Gastrocnemius medialis (tissue), 4 donors: Measurements from ENCODE around the gene SYT6. TPM values are rescaled to one million over a fixed set of nuclear protein-coding genes. Genes with fewer than 3 reads are reported as not detected.

Source experiments
- ATAC-seq, 2 donors: fragments of 150-250 bp; one replicate each; pipeline ENCODE4 v1.9.1; 2016
- DNase-seq, 2 donors: peaks; one replicate each; pipeline ENCODE4 v3.0.0-alpha.2; 2019
- H3K27ac ChIP-seq, 4 donors: fragments of 200-600 bp; sonication (generic); 1 replicate in 1 of 4; 2 replicates in 3 of 4; pipeline ENCODE4 v1.5.1; 2016 to 2018; ENCODE audit warnings: mild to moderate bottlenecking in 2 of 4, moderate library complexity in 1 of 4
- H3K27me3 ChIP-seq, 3 donors: fragments of 200-600 bp; sonication (generic) in 2 of 3; 1 replicate in 1 of 3; 2 replicates in 2 of 3; pipeline versions ENCODE4 v1.5.1 to v1.6.0; 2016 to 2019; ENCODE audit warnings: mild to moderate bottlenecking in 1 of 3, moderate library complexity in 1 of 3
- H3K36me3 ChIP-seq, 2 donors: fragments of 200-600 bp; sonication (generic) in 1 of 2; one replicate each; pipeline ENCODE4 v1.5.1; 2017 to 2018
- H3K4me1 ChIP-seq, 2 donors: fragments of 200-600 bp; sonication (generic) in 1 of 2; one replicate each; pipeline ENCODE4 v1.5.1; 2016 to 2017; ENCODE audit warnings: mild to moderate bottlenecking in 2 of 2
- H3K4me3 ChIP-seq, 4 donors: fragments of 200-600 bp; sonication (generic) in 3 of 4; 1 replicate in 1 of 4; 2 replicates in 3 of 4; pipeline ENCODE4 v1.5.1; 2016 to 2019; ENCODE audit warnings: mild to moderate bottlenecking in 2 of 4
- H3K9me3 ChIP-seq, 3 donors: fragments of 200-600 bp; sonication (generic) in 2 of 3; 1 replicate in 1 of 3; 2 replicates in 2 of 3; pipeline ENCODE4 v1.5.1; 2016 to 2019
- CTCF ChIP-seq, 5 experiments: fragments of 450-650 bp in 3 of 5; fragments of 200-600 bp in 2 of 5; sonication (generic) in 2 of 5; IDR thresholded peaks in 4 of 5; conservative IDR thresholded peaks in 1 of 5; 1 replicate in 4 of 5; 2 replicates in 1 of 5; pipeline ENCODE4 v1.5.1; 2016 to 2019; ENCODE audit warnings: antibody characterized with exemption in 5 of 5, mild to moderate bottlenecking in 3 of 5, moderate library complexity in 3 of 5
- POLR2A ChIP-seq, 2 donors: fragments of 450-650 bp; IDR thresholded peaks; one replicate each; pipeline ENCODE4 v1.6.1; 2017; ENCODE audit warnings: antibody characterized with exemption in 2 of 2, mild to moderate bottlenecking in 2 of 2, moderate library complexity in 2 of 2
- in situ Hi-C, 4 donors: fragments of 200-750 bp; cut with MboI; loops; one replicate each; pipeline versions ENCODE4 v1.15.0 to v1.8.0; 2017; ENCODE audit warnings: low sequenced_read_pairs in 4 of 4
- intact Hi-C: fragments of 100-400 bp; cut with DNase I; formaldehyde crosslinking; loops from one replicate; pipeline ENCODE4 v1.15.1; 2023; ENCODE audit warnings: low total_unique reads
- total RNA-seq, 4 donors: library from RNA; depleted of rRNA; stranded (reverse); fragments of >200 nt; gene quantifications; one replicate each; pipeline versions ENCODE4 v1.1.0 to v1.2.3, GENCODE V29; 2016

The SYT6 gene
- total RNA-seq, 4 donors from 2014 or later = 0.20 TPM; not detected in 3

GRCh38 chr1:114104949-114105348 lies 48.7 kb downstream of the SYT6 start:
- no peak overlapping the region for H3K27ac ChIP-seq
- in situ Hi-C loops (loop anchor here in 1 of 4 donors (10.0 kb wide), 1 partner anchor 170 kb away; no protein-coding TSS in a partner anchor), intact Hi-C loops (no loop called here)
- H3K27me3 ChIP-seq = no peaks in the 10 kb centered on the region
- TF ChIP-seq CTCF (IDR thresholded peaks at IDR 0.05 in 4 of 5, conservative IDR thresholded peaks at IDR 0.05 in 1 of 5) (no peak), POLR2A (IDR thresholded peaks at IDR 0.05) (no peak)
- DNase-seq (no peak), ATAC-seq (no peak)
- H3K36me3 ChIP-seq = no peaks in the 10 kb centered on the region
- H3K9me3 ChIP-seq = no peaks in the 10 kb centered on the region
- no peak overlapping the region for H3K4me3 ChIP-seq
- H3K4me1 ChIP-seq = peaks cover 5 to 20% of the 10 kb centered on the region in 2 donors

GRCh38 chr1:114103992-114104391 lies 49.7 kb downstream of the SYT6 start:
- ATAC-seq (peak; percentile 47 to 84), DNase-seq (peak in 1 of 2 donors; percentile 21)
- H3K4me3 ChIP-seq = no peak overlapping the region
- H3K27me3 ChIP-seq = no peaks in the 10 kb centered on the region
- in situ Hi-C loops = loop anchor here in 1 of 4 donors (10.0 kb wide), 1 partner anchor 171 kb away; no protein-coding TSS in a partner anchor
- no peak for TF ChIP-seq POLR2A (IDR thresholded peaks at IDR 0.05)
- no peak for TF ChIP-seq CTCF (IDR thresholded peaks at IDR 0.05 in 4 of 5, conservative IDR thresholded peaks at IDR 0.05 in 1 of 5)
- H3K9me3 ChIP-seq = no peaks in the 10 kb centered on the region
- H3K27ac ChIP-seq = peak overlapping the region in 1 of 4 donors; percentile 78
- intact Hi-C loops = no loop called here
- H3K4me1 ChIP-seq = peaks cover 5 to 23% of the 10 kb centered on the region in 2 donors
- H3K36me3 ChIP-seq = no peaks in the 10 kb centered on the region

- Histone ChIP-seq H3K27ac (no peak overlapping the region), H3K4me1 (peaks cover 5 to 23% of the 10 kb centered on the region in 2 donors), H3K27me3 (no peaks in the 10 kb centered on the region), H3K36me3 (no peaks in the 10 kb centered on the region), H3K4me3 (no peak overlapping the region), H3K9me3 (no peaks in the 10 kb centered on the region)
- DNase-seq (no peak), ATAC-seq (no peak)
- intact Hi-C loops = no loop called here
- TF ChIP-seq CTCF (IDR thresholded peaks at IDR 0.05 in 4 of 5, conservative IDR thresholded peaks at IDR 0.05 in 1 of 5) = no peak
- TF ChIP-seq POLR2A (IDR thresholded peaks at IDR 0.05) = no peak
- in situ Hi-C loops = loop anchor here in 1 of 4 donors (10.0 kb wide), 1 partner anchor 173 kb away; no protein-coding TSS in a partner anchor
Measured at GRCh38 chr1:114102136-114102535, 51.5 kb downstream of the SYT6 start.

GRCh38 chr1:114100148-114100547 lies 53.5 kb downstream of the SYT6 start:
- Histone ChIP-seq H3K27ac (peak overlapping the region in 1 of 4 donors; percentile 53), H3K4me1 (peaks cover 5 to 23% of the 10 kb centered on the region in 2 donors), H3K36me3 (no peaks in the 10 kb centered on the region), H3K27me3 (no peaks in the 10 kb centered on the region), H3K4me3 (no peak overlapping the region), H3K9me3 (no peaks in the 10 kb centered on the region)
- in situ Hi-C loops (loop anchor here in 1 of 4 donors (10.0 kb wide), 1 partner anchor 175 kb away; no protein-coding TSS in a partner anchor), intact Hi-C loops (no loop called here)
- no peak for TF ChIP-seq POLR2A (IDR thresholded peaks at IDR 0.05)
- no peak for TF ChIP-seq CTCF (IDR thresholded peaks at IDR 0.05 in 4 of 5, conservative IDR thresholded peaks at IDR 0.05 in 1 of 5)
- ATAC-seq (peak in 1 of 2 donors; percentile 78), DNase-seq (peak in 1 of 2 donors; percentile 72)
